K562 (cell line): ENCODE data around the gene NPEPPS. TPM values are rescaled to one million over a fixed set of nuclear protein-coding genes. Genes with fewer than 3 reads are reported as not detected.
A peak's percentile ranks its signal among the peaks of the same experiment; 100 is the strongest.

Experiments
- CREM ChIP-seq: IDR thresholded peaks from 2 replicates; pipeline ENCODE4 v1.6.1; 2014; ENCODE audit warnings: antibody characterized with exemption, low read depth
- DPF2 ChIP-seq: fragments of 450-650 bp; IDR thresholded peaks from 2 replicates; pipeline ENCODE4 v1.6.1; 2016
- E2F8 ChIP-seq: fragments of 450-650 bp; IDR thresholded peaks from 2 replicates; pipeline ENCODE4 v1.7.1; 2018; ENCODE audit warnings: mild to moderate bottlenecking, low read depth; ENCODE audit not compliant: partially characterized antibody
- FOXK2 ChIP-seq, 2 experiments: fragments of 450-650 bp; IDR thresholded peaks in 1 of 2; conservative IDR thresholded peaks in 1 of 2; 2 replicates each; pipeline ENCODE4 v1.6.1; 2016; ENCODE audit warnings: low read depth in 2 of 2, mild to moderate bottlenecking in 1 of 2
- GABPA ChIP-seq: fragments of 200-800 bp; sonication (Bioruptor generic); conservative IDR thresholded peaks from 2 replicates; pipeline ENCODE4 v1.6.1; 2016; ENCODE audit warnings: low read depth, missing genetic modification characterization, missing compliant biosample characterization
- GTF2E2 ChIP-seq: fragments of 200-800 bp; sonication (Bioruptor generic); IDR thresholded peaks from 2 replicates; pipeline ENCODE4 v1.6.1; 2016; ENCODE audit warnings: missing genetic modification characterization, missing compliant biosample characterization
- HDAC1 ChIP-seq, 2 experiments: fragments of 450-650 bp; IDR thresholded peaks; 2 replicates each; pipeline ENCODE4 v1.6.1; 2016 to 2017; ENCODE audit warnings: inconsistent platforms in 1 of 2, mild to moderate bottlenecking in 1 of 2, moderate library complexity in 1 of 2
- KDM1A ChIP-seq, 2 experiments: fragments of 450-650 bp; IDR thresholded peaks; 2 replicates each; pipeline ENCODE4 v1.6.1; 2016; ENCODE audit warnings: mild to moderate bottlenecking in 2 of 2
- KDM2B ChIP-seq: fragments of 250-450 bp; sonication (Bioruptor Pico); IDR thresholded peaks from 2 replicates; pipeline ENCODE4 v1.8.0; 2021; ENCODE audit warnings: mild to moderate bottlenecking, moderate library complexity
- MBD2 ChIP-seq: sonication (generic); IDR thresholded peaks from 2 replicates; pipeline ENCODE4 v1.6.1; 2016; ENCODE audit warnings: low read depth, borderline replicate concordance
- MYNN ChIP-seq, 2 experiments: sonication (generic); formaldehyde crosslinking in 1 of 2; IDR thresholded peaks; 2 replicates each; pipeline versions ENCODE4 v1.5.0 to v1.6.1; 2016 to 2020; ENCODE audit warnings: antibody characterized with exemption in 1 of 2, missing genetic modification reagents in 1 of 2
- NFXL1 ChIP-seq: fragments of 450-650 bp; formaldehyde crosslinking; IDR thresholded peaks from 2 replicates; pipeline ENCODE4 v1.4.0; 2021; ENCODE audit warnings: mild to moderate bottlenecking
- OTX1 ChIP-seq: fragments of 450-650 bp; formaldehyde crosslinking; IDR thresholded peaks from 2 replicates; pipeline ENCODE4 v1.4.0; 2022; ENCODE audit warnings: mild to moderate bottlenecking
- RBFOX2 ChIP-seq: fragments of 200-400 bp; formaldehyde crosslinking; IDR thresholded peaks from 2 replicates; pipeline ENCODE4 v1.6.1; 2017; ENCODE audit warnings: low read depth, mild to moderate bottlenecking, low read length, moderate library complexity
- SMAD2 ChIP-seq: fragments of 150-350 bp; IDR thresholded peaks from 2 replicates; pipeline ENCODE4 v1.6.1; 2014; ENCODE audit warnings: low read depth, mild to moderate bottlenecking, low read length
- SMARCA5 ChIP-seq: fragments of 450-650 bp; IDR thresholded peaks from 2 replicates; pipeline ENCODE4 v1.6.1; 2016
- SMARCC2 ChIP-seq: fragments of 450-650 bp; IDR thresholded peaks from 2 replicates; pipeline ENCODE4 v1.6.1; 2017; ENCODE audit warnings: antibody characterized with exemption, moderate library complexity, mild to moderate bottlenecking, low read depth
- SRF ChIP-seq, 2 experiments: fragments of 250-450, 450-650 bp in 1 of 2; sonication (Bioruptor Pico) in 1 of 2; sonication (generic) in 1 of 2; formaldehyde crosslinking; IDR thresholded peaks; 2 replicates each; pipeline versions ENCODE4 v1.5.0 to v1.5.1; 2020 to 2022; ENCODE audit warnings: mild to moderate bottlenecking in 1 of 2, missing genetic modification reagents in 1 of 2
- TBP ChIP-seq: optimal IDR thresholded peaks from 2 replicates; pipeline ENCODE3; 2011; ENCODE audit warnings: low read depth, low read length, improper control_type of control experiment
- TCF7 ChIP-seq: sonication (generic); IDR thresholded peaks from 2 replicates; pipeline ENCODE4 v1.6.1; 2016; ENCODE audit warnings: antibody characterized with exemption, borderline replicate concordance
- TEAD1 ChIP-seq, 2 experiments: fragments of 450-650 bp in 1 of 2; sonication (generic) in 1 of 2; formaldehyde crosslinking; IDR thresholded peaks; 2 replicates each; pipeline versions ENCODE4 v1.4.0 to v1.8.0; 2020 to 2022; ENCODE audit warnings: mild to moderate bottlenecking in 2 of 2, missing genetic modification reagents in 1 of 2
- TSC22D4 ChIP-seq: fragments of 450-650 bp; IDR thresholded peaks from 2 replicates; pipeline ENCODE4 v1.6.1; 2016; ENCODE audit warnings: missing genetic modification characterization, missing biosample characterization, control low read depth
- ZBTB17 ChIP-seq: fragments of 450-650 bp; formaldehyde crosslinking; IDR thresholded peaks from 2 replicates; pipeline ENCODE4 v1.4.0; 2020; ENCODE audit warnings: mild to moderate bottlenecking
- ZFP30 ChIP-seq: fragments of 250-450 bp; sonication (Bioruptor Pico); IDR thresholded peaks from 2 replicates; pipeline ENCODE4 v1.8.0; 2022; ENCODE audit warnings: moderate library complexity, mild to moderate bottlenecking, inconsistent platforms, borderline replicate concordance
- ZNF175 ChIP-seq: fragments of 200-800 bp; sonication (Bioruptor generic); IDR thresholded peaks from 2 replicates; pipeline ENCODE4 v1.6.1; 2016; ENCODE audit warnings: low read depth, mild to moderate bottlenecking, missing genetic modification characterization, missing compliant biosample characterization
- ZNF24 ChIP-seq: fragments of 450-650 bp; IDR thresholded peaks from 2 replicates; pipeline ENCODE4 v1.6.1; 2016
- ZSCAN32 ChIP-seq: fragments of 450-650 bp; formaldehyde crosslinking; IDR thresholded peaks from 2 replicates; pipeline ENCODE4 v1.4.0; 2020; ENCODE audit warnings: mild to moderate bottlenecking, moderate library complexity
- polyA plus RNA-seq, 8 experiments: library from polyadenylated mRNA; depleted of rRNA in 4 of 8; stranded (reverse) in 5 of 8; unstranded in 3 of 8; fragments of >200 nt; fragmentation: Nextera tagmentation in 2 of 8; fragmentation: Illumina TruSeq in 1 of 8; extraction: Ambion mirVana in 2 of 8; extraction: Trizol in 1 of 8; gene quantifications; 2 replicates each; pipeline versions ENCODE4 v1.2.1 to v1.2.3, GENCODE V29; 2011 to 2014; ENCODE audit warnings: inconsistent platforms in 1 of 8, missing spikeins in 1 of 8
- total RNA-seq, 7 experiments: library from RNA; depleted of rRNA in 6 of 7; stranded (reverse); fragments of >200 nt in 6 of 7; fragmentation: Illumina TruSeq in 2 of 7; extraction: Trizol in 2 of 7; gene quantifications; 2 replicates each; pipeline versions ENCODE4 v1.2.1 to v1.2.3, GENCODE V29; 2011 to 2021; ENCODE audit warnings: low replicate concordance in 1 of 7
- TF ChIP-seq, protein P1 (sequence below): fragments of 250-450 bp; sonication (Bioruptor Pico); IDR thresholded peaks from 2 replicates; pipeline ENCODE4 v1.8.0; 2021; ENCODE audit warnings: moderate library complexity, mild to moderate bottlenecking, inconsistent platforms

Gene NPEPPS
- total and polyA plus RNA-seq, 9 of the 15 experiments (the other 6 are each of a cell fraction or from before 2014, with no cell fraction given) = 21.4 to 108 (median 46.0) TPM

DNA sequence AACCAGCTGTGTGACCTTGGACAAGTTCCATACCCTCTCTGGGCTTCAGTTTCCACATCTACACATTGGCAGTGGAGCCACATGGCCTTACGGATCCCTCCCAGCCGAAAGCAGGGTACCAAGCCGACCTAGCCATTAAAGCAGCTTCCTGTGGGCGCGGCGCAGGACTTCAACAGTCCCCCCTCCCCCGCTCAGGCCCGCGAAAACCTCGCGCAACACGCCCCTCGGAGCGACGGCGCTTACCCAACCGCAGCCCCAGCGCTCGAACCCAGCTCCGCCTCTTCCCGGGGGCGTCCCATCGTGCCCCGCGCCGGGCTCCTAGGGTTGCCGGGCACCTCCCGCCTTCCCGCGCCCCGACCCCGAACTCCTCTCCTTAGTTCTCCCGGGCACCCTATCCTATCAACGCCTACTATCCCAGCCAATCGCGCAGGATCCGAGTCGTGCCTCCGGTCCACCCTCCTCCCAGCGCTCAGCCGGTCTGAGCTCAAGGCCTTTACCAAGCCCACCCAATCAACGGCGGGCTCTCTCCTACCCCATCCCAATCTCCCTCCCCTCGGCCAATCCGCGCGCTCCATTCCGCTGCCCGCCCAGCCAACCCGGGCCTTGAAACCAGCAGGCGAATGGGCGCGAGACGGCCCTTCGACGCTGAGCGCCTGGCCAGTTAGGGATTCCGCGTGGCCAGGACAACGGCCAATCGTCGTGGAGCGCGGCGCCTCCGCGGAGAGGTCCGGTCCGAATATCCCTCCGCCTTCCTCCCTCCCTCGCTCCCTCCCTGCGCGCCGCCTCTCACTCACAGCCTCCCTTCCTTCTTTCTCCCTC is 118.5 kb downstream of the NPEPPS start, which contains the start of gene KPNB1 (continued):
- no peak for TF ChIP-seq E2F8
- no peak for TF ChIP-seq SMAD2
- peak in 1 of 2 experiments; percentile 48; a peak in 1 of 4 replicates for TF ChIP-seq SRF (CRISPR knock-in tag; IDR thresholded peaks at IDR 0.05)
- TF ChIP-seq ZNF175 (CRISPR knock-in tag) = peak; percentile 97
- peak; percentile 100 for TF ChIP-seq SMARCA5
- TF ChIP-seq, protein P1, sequence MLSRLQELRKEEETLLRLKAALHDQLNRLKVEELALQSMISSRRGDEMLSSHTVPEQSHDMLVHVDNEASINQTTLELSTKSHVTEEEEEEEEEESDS (CRISPR knock-in tag) = no peak
- peak; percentile 85 for TF ChIP-seq TBP
- TF ChIP-seq RBFOX2 = peak; percentile 91
- TF ChIP-seq ZSCAN32 (CRISPR knock-in tag) = no peak
- 0 out of 2 replicates have a peak, but pooled peaks have one; percentile 43 for TF ChIP-seq GABPA (tag)
- TF ChIP-seq KDM1A (IDR thresholded peaks at IDR 0.05) = peak in 1 of 2 experiments; percentile 97; a peak in 2 of 4 replicates
- TF ChIP-seq CREM = peak; percentile 91
- no peak; the same call in none of the 2 replicates for TF ChIP-seq OTX1 (CRISPR knock-in tag)
- TF ChIP-seq MBD2 = peak; percentile 98
- peak in 1 of 2 experiments; percentile 94; a peak in 2 of 4 replicates for TF ChIP-seq TEAD1 (CRISPR knock-in tag; IDR thresholded peaks at IDR 0.05)
- TF ChIP-seq ZFP30 (CRISPR knock-in tag) = no peak
- peak; percentile 26 to 37; a peak in 3 of 4 replicates for TF ChIP-seq FOXK2 (conservative IDR thresholded peaks at IDR 0.05 in 1 of 2, IDR thresholded peaks at IDR 0.05 in 1 of 2; ENCODE audit: low read depth in 2 of 2)
- peak; percentile 43 for TF ChIP-seq ZBTB17 (CRISPR knock-in tag)
- TF ChIP-seq GTF2E2 (tag) = peak; percentile 30; the same call in 1 of the 2 replicates
- no peak; the same call in none of the 2 replicates for TF ChIP-seq MYNN (IDR thresholded peaks at IDR 0.05)
- TF ChIP-seq MYNN (CRISPR knock-in tag; IDR thresholded peaks at IDR 0.05) = no peak
- TF ChIP-seq TCF7 = 0 out of 2 replicates have a peak, but pooled peaks have one; percentile 38
- peak; percentile 35 to 90; a peak in 3 of 4 replicates for TF ChIP-seq HDAC1 (IDR thresholded peaks at IDR 0.05)
- TF ChIP-seq KDM2B (CRISPR knock-in tag) = 0 out of 2 replicates have a peak, but pooled peaks have one; percentile 22
- TF ChIP-seq SMARCC2 = no peak
- no peak for TF ChIP-seq NFXL1 (CRISPR knock-in tag)
- no peak; the same call in 1 of the 2 replicates for TF ChIP-seq ZNF24
- TF ChIP-seq TSC22D4 (tag) = no peak
- TF ChIP-seq DPF2 = peak; percentile 69
